Endothelial cell (in vitro differentiated cells): ENCODE data around the gene SLC29A3. TPM values are rescaled to one million over a fixed set of nuclear protein-coding genes. Genes with fewer than 3 reads are reported as not detected.

ENCODE experiments used
- DNase-seq: peaks from one replicate; pipeline ENCODE4 v3.0.0; 2021; ENCODE audit warnings: low spot score
- H3K27ac Mint-ChIP-seq: one replicate; pipeline ENCODE4 v1.8.0; 2021; ENCODE audit warnings: mixed read lengths, inconsistent platforms; ENCODE audit not compliant: unreplicated experiment
- H3K27me3 Mint-ChIP-seq: one replicate; pipeline ENCODE4 v1.8.0; 2021; ENCODE audit warnings: mild to moderate bottlenecking, moderate library complexity, mixed read lengths, inconsistent platforms; ENCODE audit not compliant: unreplicated experiment
- H3K36me3 Mint-ChIP-seq: one replicate; pipeline ENCODE4 v1.8.0; 2021; ENCODE audit warnings: mild to moderate bottlenecking, low read depth, mixed read lengths, inconsistent platforms; ENCODE audit not compliant: unreplicated experiment
- H3K4me1 Mint-ChIP-seq: one replicate; pipeline ENCODE4 v1.8.0; 2021; ENCODE audit warnings: mild to moderate bottlenecking, mixed read lengths, inconsistent platforms; ENCODE audit not compliant: unreplicated experiment
- H3K4me3 Mint-ChIP-seq: one replicate; pipeline ENCODE4 v1.8.0; 2021; ENCODE audit warnings: mild to moderate bottlenecking, mixed read lengths, inconsistent platforms; ENCODE audit not compliant: unreplicated experiment
- H3K9me3 Mint-ChIP-seq: one replicate; pipeline ENCODE4 v1.8.0; 2021; ENCODE audit warnings: mixed read lengths, inconsistent platforms; ENCODE audit not compliant: unreplicated experiment
- CTCF ChIP-seq: fragments of 200-600 bp; sonication (generic); IDR thresholded peaks from one replicate; pipeline ENCODE4 v1.5.0; 2021; ENCODE audit warnings: antibody characterized with exemption; ENCODE audit not compliant: unreplicated experiment
- total RNA-seq: library from RNA; stranded (reverse); fragmentation: NEBNext Ultra II Directional; extraction: Animal tissue kit (Norgen Biotek cat#: 25700); gene quantifications from one replicate; pipeline ENCODE4 v1.2.1, GENCODE V29; 2021; ENCODE audit not compliant: unreplicated experiment

SLC29A3 gene
- total RNA-seq, 1 donor from 2014 or later = 11.7 TPM

GRCh38 chr10:71276873-71277272 lies 42.2 kb upstream of the SLC29A3 start:
- Mint-ChIP-seq H3K27ac (no peak overlapping the region), H3K27me3 (peaks cover 25% of the 10 kb centered on the region), H3K4me1 (peaks cover 54% of the 10 kb centered on the region), H3K4me3 (no peak overlapping the region), H3K9me3 (no peaks in the 10 kb centered on the region), H3K36me3 (peaks cover 14% of the 10 kb centered on the region)
- no peak for DNase-seq
- TF ChIP-seq CTCF = no peak

GRCh38 chr10:71277914-71278665 lies 41.0 kb upstream of the SLC29A3 start:
- no peak for TF ChIP-seq CTCF
- Mint-ChIP-seq H3K4me3 (no peak overlapping the region), H3K27ac (peak overlapping the region; percentile 61), H3K36me3 (peaks cover 18% of the 10 kb centered on the region), H3K9me3 (no peaks in the 10 kb centered on the region), H3K4me1 (peaks cover 50% of the 10 kb centered on the region), H3K27me3 (peaks cover 18% of the 10 kb centered on the region)
- DNase-seq = no peak

GRCh38 chr10:71278691-71279588 lies 40.1 kb upstream of the SLC29A3 start:
- H3K27me3 Mint-ChIP-seq = peaks cover 22% of the 10 kb centered on the region
- DNase-seq = no peak
- no peaks in the 10 kb centered on the region for H3K9me3 Mint-ChIP-seq
- peaks cover 20% of the 10 kb centered on the region for H3K36me3 Mint-ChIP-seq
- H3K4me1 Mint-ChIP-seq = peaks cover 42% of the 10 kb centered on the region
- no peak overlapping the region for H3K27ac Mint-ChIP-seq
- TF ChIP-seq CTCF = no peak
- no peak overlapping the region for H3K4me3 Mint-ChIP-seq

GRCh38 chr10:71279590-71280170 lies 39.4 kb upstream of the SLC29A3 start:
- Mint-ChIP-seq H3K4me3 (peak overlapping the region; percentile 65), H3K27me3 (peaks cover 22% of the 10 kb centered on the region), H3K9me3 (no peaks in the 10 kb centered on the region), H3K36me3 (peaks cover 23% of the 10 kb centered on the region), H3K27ac (no peak overlapping the region), H3K4me1 (peaks cover 41% of the 10 kb centered on the region)
- TF ChIP-seq CTCF = no peak
- DNase-seq = no peak
